Activated T-helper 1 cell treated with anti-CD3 and anti-CD28 coated beads, Interleukin-12 subunit alpha, Interleukin-12 subunit beta, Interleukin-2, Interleukin-4 antibody, amounts not matched to agents 30 ng/mL and 10 ng/mL and 1 ng/mL, durations not matched to agents 14 hours and 24 hours and 36 hours (primary cell): Measurements from ENCODE around the gene SHLD3. TPM values are rescaled to one million over a fixed set of nuclear protein-coding genes. Genes with fewer than 3 reads are reported as not detected.
"Not testable (repeated sequence)": the region's sequence is repeated elsewhere in the genome, so short reads cannot be mapped to it uniquely, and the experiment has no call there.

Source experiments
- DNase-seq: peaks from one replicate; pipeline ENCODE4 v3.0.0; 2021; ENCODE audit warnings: low spot score
- H3K27ac Mint-ChIP-seq: one replicate; pipeline ENCODE4 v1.8.0; 2021; ENCODE audit warnings: mild to moderate bottlenecking, mixed read lengths
- H3K27me3 Mint-ChIP-seq: one replicate; pipeline ENCODE4 v1.8.0; 2022; ENCODE audit warnings: mild to moderate bottlenecking, moderate library complexity, mixed read lengths; ENCODE audit not compliant: insufficient read depth
- H3K36me3 Mint-ChIP-seq: one replicate; pipeline ENCODE4 v1.8.0; 2021; ENCODE audit warnings: low read depth, mixed read lengths
- H3K4me1 Mint-ChIP-seq: one replicate; pipeline ENCODE4 v1.8.0; 2021; ENCODE audit warnings: low read depth, mixed read lengths
- H3K4me3 Mint-ChIP-seq: one replicate; pipeline ENCODE4 v1.8.0; 2021; ENCODE audit warnings: mild to moderate bottlenecking, moderate library complexity, mixed read lengths
- H3K9me3 Mint-ChIP-seq: one replicate; pipeline ENCODE4 v1.8.0; 2021; ENCODE audit warnings: mixed read lengths
- intact Hi-C: fragments of 100-400 bp; cut with micrococcal nuclease; formaldehyde crosslinking; loops from one replicate; pipeline ENCODE4 v1.15.1; 2024
- total RNA-seq: library from RNA; stranded (reverse); gene quantifications from 2 replicates; pipeline ENCODE4 v1.2.3, GENCODE V29; 2022

The SHLD3 gene
- total RNA-seq, 1 donor from 2014 or later: 7.6 TPM

DNA sequence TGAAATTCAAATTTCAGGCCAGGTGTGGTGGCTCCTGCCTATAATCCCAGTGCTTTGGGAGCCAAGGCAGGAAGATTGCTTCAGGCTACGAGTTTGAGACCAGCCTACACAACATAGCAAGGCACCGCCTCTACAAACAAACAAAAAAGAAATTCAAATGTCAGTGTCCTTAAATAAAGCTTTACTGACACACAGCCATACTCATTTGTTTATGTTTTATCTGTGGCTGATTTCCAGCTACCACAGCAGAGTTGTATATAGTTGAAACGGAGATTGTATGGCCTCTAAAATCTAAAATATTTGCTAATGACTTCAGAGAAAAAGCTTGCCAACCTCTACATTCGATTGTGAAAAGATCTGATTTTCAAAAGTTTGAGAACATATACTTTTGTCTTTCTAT lies 15.4 kb downstream of the SHLD3 start:
- H3K27me3 Mint-ChIP-seq: no peaks in the 10 kb centered on the region
- DNase-seq: no peak
- no peaks in the 10 kb centered on the region for H3K4me1 Mint-ChIP-seq
- H3K27ac Mint-ChIP-seq: no peak overlapping the region
- peaks cover 22% of the 10 kb centered on the region for H3K36me3 Mint-ChIP-seq
- intact Hi-C loops: no loop called here
- H3K4me3 Mint-ChIP-seq: no peak overlapping the region
- no peaks in the 10 kb centered on the region for H3K9me3 Mint-ChIP-seq

DNA sequence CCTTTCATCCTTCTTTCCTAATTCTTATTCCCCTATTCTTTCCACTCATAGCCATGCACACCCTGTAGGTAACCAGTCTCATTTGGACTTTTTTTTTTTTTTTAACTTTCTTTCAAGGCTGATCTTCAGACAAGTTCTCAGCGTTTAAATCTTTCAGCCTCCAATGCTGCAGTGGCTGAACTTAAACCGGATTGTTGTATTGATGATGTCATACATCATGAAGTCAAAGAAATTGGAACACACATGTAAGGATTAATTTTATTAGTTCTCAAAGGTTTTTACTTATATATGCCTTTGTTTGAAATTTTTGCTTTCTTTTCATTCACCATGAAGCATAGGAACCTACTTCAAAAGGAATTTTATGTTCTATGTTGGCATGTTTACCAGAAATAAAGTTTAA lies 22.1 kb downstream of the SHLD3 start:
- no peaks in the 10 kb centered on the region for H3K9me3 Mint-ChIP-seq
- no peak for DNase-seq
- H3K36me3 Mint-ChIP-seq: peaks cover 13% of the 10 kb centered on the region
- intact Hi-C loops: no loop called here
- H3K4me1 Mint-ChIP-seq: no peaks in the 10 kb centered on the region
- H3K27me3 Mint-ChIP-seq: no peaks in the 10 kb centered on the region
- no peak overlapping the region for H3K4me3 Mint-ChIP-seq
- H3K27ac Mint-ChIP-seq: no peak overlapping the region

DNA sequence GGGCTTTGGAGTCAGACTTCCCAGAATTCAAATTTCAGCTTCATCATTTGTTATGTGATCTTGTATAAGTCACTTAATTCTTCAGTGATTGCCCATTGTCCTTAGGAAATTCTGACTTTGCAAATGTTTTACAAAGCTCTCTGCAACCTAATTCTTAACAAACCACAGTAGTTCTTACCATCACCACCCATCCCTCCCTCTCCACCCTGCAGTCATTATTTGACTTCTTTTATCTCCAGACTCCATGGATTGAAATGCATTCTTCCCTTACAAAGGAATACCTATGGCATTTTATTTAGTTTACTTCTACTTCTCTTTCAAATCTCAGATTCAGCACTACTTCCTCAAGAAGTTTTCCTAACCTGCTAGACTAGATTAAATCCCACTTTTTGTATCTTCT lies 23.1 kb downstream of the SHLD3 start:
- DNase-seq: no peak
- Mint-ChIP-seq H3K36me3 (peaks cover 13% of the 10 kb centered on the region), H3K4me3 (no peak overlapping the region), H3K9me3 (no peaks in the 10 kb centered on the region), H3K4me1 (no peaks in the 10 kb centered on the region), H3K27ac (no peak overlapping the region), H3K27me3 (no peaks in the 10 kb centered on the region)
- intact Hi-C loops: no loop called here

DNA sequence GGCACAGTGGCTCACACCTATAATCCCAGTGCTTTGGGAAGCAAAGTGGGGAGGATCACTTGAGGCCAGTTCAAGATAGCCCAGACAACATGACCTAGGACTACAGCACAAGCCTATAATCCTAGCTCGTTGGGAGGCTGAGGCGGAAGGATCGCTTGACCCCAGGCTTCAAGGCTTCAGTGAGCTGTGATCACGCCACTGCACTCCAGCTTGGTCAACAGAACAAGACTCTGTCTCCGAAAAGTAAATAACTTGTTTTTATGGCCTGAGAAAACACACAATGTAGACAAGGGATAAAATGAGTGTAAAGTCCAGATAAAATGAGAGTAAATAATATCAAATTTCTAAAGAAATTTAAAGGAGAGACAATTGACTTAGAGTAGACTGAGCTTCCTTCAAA lies 26.3 kb downstream of the SHLD3 start:
- Mint-ChIP-seq H3K27me3 (no peaks in the 10 kb centered on the region), H3K9me3 (no peaks in the 10 kb centered on the region), H3K36me3 (peaks cover 18% of the 10 kb centered on the region), H3K27ac (no peak overlapping the region), H3K4me1 (no peaks in the 10 kb centered on the region), H3K4me3 (no peak overlapping the region)
- intact Hi-C loops: no loop called here
- DNase-seq: no peak

DNA sequence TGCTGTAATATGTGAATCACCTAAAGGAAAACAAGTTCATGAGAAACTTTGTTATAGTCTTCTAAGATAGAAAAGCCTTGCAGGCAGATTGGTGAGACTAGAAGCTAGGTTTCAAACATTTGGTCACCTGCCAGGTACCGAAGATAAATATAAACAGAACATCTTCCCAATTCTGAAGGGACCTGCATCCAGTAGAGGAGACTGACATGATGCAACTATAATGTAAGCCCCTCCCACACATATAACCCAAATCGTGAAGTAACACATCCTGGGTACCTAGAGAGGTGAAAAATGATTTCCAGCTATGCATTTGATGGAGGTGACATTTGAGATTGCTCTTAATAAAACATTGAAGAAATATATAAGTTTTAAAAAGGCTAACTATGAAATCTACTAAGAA lies 29.9 kb downstream of the SHLD3 start:
- no peaks in the 10 kb centered on the region for H3K9me3 Mint-ChIP-seq
- no peak for DNase-seq
- peaks cover 11% of the 10 kb centered on the region for H3K36me3 Mint-ChIP-seq
- intact Hi-C loops: no loop called here
- H3K4me1 Mint-ChIP-seq: no peaks in the 10 kb centered on the region
- no peaks in the 10 kb centered on the region for H3K27me3 Mint-ChIP-seq
- H3K27ac Mint-ChIP-seq: no peak overlapping the region
- H3K4me3 Mint-ChIP-seq: no peak overlapping the region

DNA sequence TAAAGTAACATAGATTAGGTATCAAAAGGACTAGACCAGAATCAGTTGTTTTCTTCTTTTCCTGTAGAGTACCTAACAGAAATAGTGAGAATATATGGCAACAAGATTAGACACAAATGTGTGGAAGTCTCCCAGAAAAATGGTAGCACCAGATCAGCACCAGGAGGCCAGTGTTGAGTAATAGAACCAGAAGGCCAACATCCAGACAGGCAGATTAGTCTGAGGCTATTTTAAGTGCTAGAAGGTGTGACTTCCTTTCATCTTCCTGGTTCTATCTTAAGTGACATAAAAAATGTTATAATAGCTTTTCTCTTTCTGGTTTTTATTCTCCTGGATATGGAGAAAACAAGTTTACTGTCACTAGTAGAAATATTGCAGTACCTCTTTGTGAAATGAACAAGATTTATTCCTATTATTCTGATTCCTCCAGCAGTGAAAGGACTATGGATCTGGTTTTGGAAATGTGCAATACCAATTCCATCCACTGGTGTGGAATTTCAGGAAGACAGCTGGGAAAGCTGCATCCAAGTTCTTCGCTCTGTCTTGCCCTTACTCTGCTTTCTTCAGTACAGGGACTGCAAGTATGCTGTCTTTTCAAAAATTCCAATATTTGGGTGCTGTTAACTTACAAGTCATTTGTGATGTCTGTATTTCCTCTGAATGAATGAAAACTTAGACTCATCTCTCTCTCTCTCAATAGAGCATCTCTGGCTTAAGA lies 39.1 kb downstream of the SHLD3 start:
- DNase-seq: no peak
- Mint-ChIP-seq H3K36me3 (peaks cover 17% of the 10 kb centered on the region), H3K27me3 (no peaks in the 10 kb centered on the region), H3K27ac (no peak overlapping the region), H3K4me1 (peaks cover 9% of the 10 kb centered on the region), H3K4me3 (no peak overlapping the region), H3K9me3 (no peaks in the 10 kb centered on the region)
- intact Hi-C loops: no loop called here

DNA sequence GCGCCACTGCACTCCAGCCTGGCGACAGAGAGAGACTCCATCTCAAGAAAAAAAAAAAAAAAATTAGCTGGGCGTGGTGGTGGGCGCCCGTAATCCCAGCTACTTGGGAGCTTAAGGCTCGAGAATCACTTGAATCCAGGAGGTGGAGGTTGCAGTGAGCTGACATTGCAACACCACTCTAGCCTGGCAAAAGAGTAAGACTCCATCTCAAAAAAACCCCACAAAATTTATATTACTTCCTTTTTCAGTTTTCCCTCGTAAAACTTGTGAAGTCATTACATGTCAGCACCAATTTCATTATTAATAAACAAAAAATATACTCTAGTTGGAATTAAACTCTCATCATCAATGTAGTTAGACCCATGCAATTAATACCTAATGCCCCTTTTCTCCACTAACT lies 43.9 kb downstream of the SHLD3 start:
- no peaks in the 10 kb centered on the region for H3K27me3 Mint-ChIP-seq
- H3K36me3 Mint-ChIP-seq: peaks cover 20% of the 10 kb centered on the region
- no peak overlapping the region for H3K27ac Mint-ChIP-seq
- H3K9me3 Mint-ChIP-seq: no peaks in the 10 kb centered on the region
- H3K4me1 Mint-ChIP-seq: peaks cover 8% of the 10 kb centered on the region
- DNase-seq: no peak
- intact Hi-C loops: no loop called here
- no peak overlapping the region for H3K4me3 Mint-ChIP-seq

DNA sequence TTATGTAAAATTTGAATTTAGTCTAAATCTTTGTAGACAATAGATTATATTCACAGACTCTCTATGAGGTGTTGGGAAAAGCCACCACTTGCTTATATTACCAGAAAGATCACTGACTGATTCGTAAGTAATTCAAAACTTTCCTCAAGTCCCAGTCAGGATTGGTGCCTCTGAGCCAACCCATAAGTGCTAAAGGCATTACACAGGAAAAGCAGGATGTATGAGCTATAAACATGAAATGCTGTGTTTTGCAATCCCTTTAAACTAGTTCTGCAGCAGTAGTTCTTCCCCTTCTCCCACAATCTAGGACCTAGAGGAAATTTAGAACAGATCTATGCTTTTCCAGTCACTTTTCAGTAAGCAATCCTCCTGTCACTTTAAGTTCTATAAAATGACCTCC lies 48.0 kb downstream of the SHLD3 start:
- H3K9me3 Mint-ChIP-seq: no peaks in the 10 kb centered on the region
- H3K36me3 Mint-ChIP-seq: peaks cover 31% of the 10 kb centered on the region
- intact Hi-C loops: no loop called here
- DNase-seq: no peak
- peaks cover 12% of the 10 kb centered on the region for H3K4me1 Mint-ChIP-seq
- no peak overlapping the region for H3K4me3 Mint-ChIP-seq
- no peak overlapping the region for H3K27ac Mint-ChIP-seq
- no peaks in the 10 kb centered on the region for H3K27me3 Mint-ChIP-seq

DNA sequence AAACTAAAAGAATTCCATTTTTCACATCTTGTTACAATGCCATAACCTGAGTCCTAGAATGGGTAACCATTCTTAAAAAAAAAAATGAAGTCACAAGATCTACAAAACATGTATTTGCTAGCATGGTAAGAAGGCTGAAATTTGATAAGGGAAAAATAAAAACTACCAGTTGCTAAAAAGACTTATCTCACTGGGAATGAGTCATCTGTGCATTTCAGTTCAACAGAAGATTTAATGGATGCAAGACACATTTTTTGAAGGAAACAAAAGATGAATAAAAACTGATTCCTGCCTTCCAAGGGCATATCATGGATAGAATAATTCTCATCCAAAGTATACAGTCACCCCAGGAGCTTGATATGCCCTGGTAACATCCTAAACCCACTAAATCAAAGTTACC lies 49.9 kb downstream of the SHLD3 start:
- Mint-ChIP-seq H3K4me1 (peaks cover 12% of the 10 kb centered on the region), H3K27me3 (no peaks in the 10 kb centered on the region), H3K27ac (no peak overlapping the region), H3K36me3 (peaks cover 39% of the 10 kb centered on the region), H3K9me3 (no peaks in the 10 kb centered on the region), H3K4me3 (no peak overlapping the region)
- no peak for DNase-seq
- intact Hi-C loops: no loop called here

DNA sequence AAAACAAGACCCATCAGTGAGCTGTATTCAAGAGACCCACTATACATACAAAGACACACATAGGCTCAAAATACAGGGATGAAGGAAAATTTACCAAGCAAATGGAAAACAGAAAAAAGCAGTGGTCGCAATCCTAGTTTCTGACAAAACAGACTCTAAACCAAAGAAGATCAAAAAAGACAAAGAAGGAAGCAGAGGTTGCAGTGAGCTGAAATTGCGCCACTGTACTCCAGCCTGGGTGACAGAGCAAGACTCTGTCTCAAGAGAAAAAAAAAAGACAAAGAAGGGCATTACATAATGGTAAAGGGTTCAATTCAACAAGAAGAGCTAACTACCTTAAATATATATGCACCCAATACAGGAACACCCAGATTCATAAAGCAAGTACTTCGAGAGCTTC lies 51.2 kb downstream of the SHLD3 start:
- Mint-ChIP-seq H3K4me1 (peaks cover 12% of the 10 kb centered on the region), H3K36me3 (peaks cover 46% of the 10 kb centered on the region)
- DNase-seq, H3K9me3 Mint-ChIP-seq, H3K27me3 Mint-ChIP-seq, H3K27ac Mint-ChIP-seq, H3K4me3 Mint-ChIP-seq, intact Hi-C loops: not testable (repeated sequence)

Other genes starting within 250 kb of the SHLD3 start
- gene ADAMTS6, start 143.1 kb upstream of the SHLD3 start, total RNA-seq: 0.86 and 1.3 TPM in 2 replicates
- gene CENPK, start 61.9 kb upstream of the SHLD3 start, total RNA-seq: 81.0 and 85.1 TPM in 2 replicates
- gene PPWD1, start 61.7 kb upstream of the SHLD3 start, total RNA-seq: 63.6 and 65.4 TPM in 2 replicates
- gene TRIM23, start 694 bp upstream of the SHLD3 start, total RNA-seq: 7.5 and 7.6 TPM in 2 replicates
- gene TRAPPC13, start within 50 bp of the SHLD3 start, total RNA-seq: 21.7 and 23.7 TPM in 2 replicates
- gene SGTB, start 97.1 kb downstream of the SHLD3 start, total RNA-seq: 11.3 and 12.2 TPM in 2 replicates
- gene NLN, start 97.2 kb downstream of the SHLD3 start, total RNA-seq: 24.4 TPM in 2 replicates